Mesendoderm (in vitro differentiated cells): ENCODE data around the gene BLACAT1.
A peak's percentile ranks its signal among the peaks of the same experiment; 100 is the strongest.
"Not testable (repeated sequence)": the region's sequence is repeated elsewhere in the genome, so short reads cannot be mapped to it uniquely, and the experiment has no call there.

Experiments used
- DNase-seq: peaks from one replicate; pipeline ENCODE4 v3.0.0; 2013
- H2AK5ac ChIP-seq: 2 replicates; pipeline ENCODE4 v1.6.1; 2013; ENCODE audit warnings: low read length, inconsistent platforms
- H2BK120ac ChIP-seq: 2 replicates; pipeline ENCODE4 v1.6.1; 2013; ENCODE audit warnings: low read depth, mild to moderate bottlenecking, low read length, moderate library complexity, mixed read lengths
- H2BK15ac ChIP-seq: replicated peaks from 2 replicates; pipeline ENCODE4 v1.6.1; 2013; ENCODE audit warnings: low read depth, mild to moderate bottlenecking, moderate library complexity
- H2BK5ac ChIP-seq: 2 replicates; pipeline ENCODE4 v1.6.1; 2013; ENCODE audit warnings: low read length, inconsistent platforms
- H3K18ac ChIP-seq: 2 replicates; pipeline ENCODE4 v1.6.1; 2013; ENCODE audit warnings: mild to moderate bottlenecking, low read length, mixed read lengths
- H3K23ac ChIP-seq: one replicate; pipeline ENCODE4 v1.6.1; 2013; ENCODE audit warnings: low read length
- H3K27ac ChIP-seq: 2 replicates; pipeline ENCODE4 v1.5.1; 2013; ENCODE audit warnings: low read depth, mild to moderate bottlenecking, inconsistent platforms, low read length, moderate library complexity
- H3K27me3 ChIP-seq: 2 replicates; pipeline ENCODE4 v1.6.1; 2013; ENCODE audit warnings: low read length, control low read depth, mild to moderate bottlenecking, inconsistent platforms; ENCODE audit not compliant: insufficient read depth, poor library complexity
- H3K36me3 ChIP-seq: 2 replicates; pipeline ENCODE4 v1.6.1; 2013; ENCODE audit warnings: low read length, inconsistent platforms; ENCODE audit not compliant: control insufficient read depth, insufficient read depth
- H3K4ac ChIP-seq: one replicate; pipeline ENCODE4 v1.6.1; 2013; ENCODE audit warnings: low read depth, mild to moderate bottlenecking, low read length, moderate library complexity
- H3K4me1 ChIP-seq: 2 replicates; pipeline ENCODE4 v1.6.1; 2013; ENCODE audit warnings: low read depth, low read length, inconsistent platforms; ENCODE audit not compliant: control insufficient read depth
- H3K4me2 ChIP-seq: 2 replicates; pipeline ENCODE4 v1.6.1; 2013; ENCODE audit warnings: low read length
- H3K4me3 ChIP-seq: 2 replicates; pipeline ENCODE4 v1.5.1; 2013; ENCODE audit warnings: mild to moderate bottlenecking, low read length
- H3K56ac ChIP-seq: one replicate; pipeline ENCODE4 v1.6.1; 2013; ENCODE audit warnings: low read length
- H3K79me1 ChIP-seq: 2 replicates; pipeline ENCODE4 v1.6.1; 2013; ENCODE audit warnings: low read length, inconsistent platforms
- H3K79me2 ChIP-seq: 2 replicates; pipeline ENCODE4 v1.6.1; 2013; ENCODE audit warnings: mild to moderate bottlenecking, low read length; ENCODE audit not compliant: control insufficient read depth, insufficient read depth
- H3K9ac ChIP-seq: 2 replicates; pipeline ENCODE4 v1.6.1; 2013; ENCODE audit warnings: low read length, inconsistent platforms
- H4K5ac ChIP-seq: one replicate; pipeline ENCODE4 v1.6.1; 2013; ENCODE audit warnings: low read length
- H4K8ac ChIP-seq: one replicate; pipeline ENCODE4 v1.6.1; 2013; ENCODE audit warnings: low read depth, mild to moderate bottlenecking, control low read depth, low read length, moderate library complexity
- WGBS: extraction: QIAGEN DNeasy Blood & Tissue Kit; methylation state at CpG from one replicate; pipeline ENCODE4 v1.1.7; 2013; ENCODE audit warnings: low lambda C conversion rate, missing lambda C conversion rate; ENCODE audit not compliant: insufficient coverage; ENCODE audit errors: extremely low coverage; 5-methylcytosine and 5-hydroxymethylcytosine counted together
- small RNA-seq: library from polyadenylated mRNA; stranded (forward); fragments of <200 nt; extraction: miRNeasy Mini kit (QIAGEN cat#:217004); gene quantifications from one replicate; pipeline ENCODE3, GENCODE V24; 2013; ENCODE audit not compliant: insufficient read depth

The BLACAT1 gene

DNA sequence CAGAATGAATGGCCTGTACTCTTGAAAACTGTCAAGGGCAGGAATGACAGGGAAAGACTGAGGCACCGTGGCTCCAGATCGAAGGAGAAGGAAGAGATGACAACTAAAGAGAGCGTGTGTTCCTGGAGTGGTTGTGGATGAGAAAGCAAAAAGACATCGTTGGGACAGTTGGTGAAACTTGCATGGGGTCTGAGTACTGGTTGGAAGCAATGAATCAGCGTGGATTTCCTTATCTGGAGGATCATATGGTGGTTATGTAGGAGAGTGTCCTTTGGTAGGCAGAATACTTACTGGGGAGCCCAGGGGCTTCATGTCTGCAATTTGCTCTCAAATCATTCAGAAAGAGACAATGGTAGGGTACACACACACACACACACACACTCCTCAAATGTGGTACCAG, 47.9 kb downstream of the BLACAT1 start:
- Histone ChIP-seq H3K79me1 (no peaks in the 10 kb centered on the region), H3K18ac (no peak overlapping the region), H4K8ac (no peak overlapping the region), H2AK5ac (no peak overlapping the region), H2BK120ac (no peak overlapping the region), H3K36me3 (no peaks in the 10 kb centered on the region), H3K23ac (no peak overlapping the region), H3K27ac (no peak overlapping the region), H2BK5ac (no peak overlapping the region), H4K5ac (no peak overlapping the region), H3K4me1 (no peaks in the 10 kb centered on the region), H3K4me3 (no peak overlapping the region), H2BK15ac (no peak overlapping the region), H3K9ac (no peak overlapping the region), H3K27me3 (no peaks in the 10 kb centered on the region), H3K4ac (no peak overlapping the region), H3K4me2 (no peak overlapping the region), H3K56ac (no peak overlapping the region), H3K79me2 (no peaks in the 10 kb centered on the region)
- no CpG with 5 or more reads among the region's 5 CpGs for WGBS
- DNase-seq: no peak

DNA sequence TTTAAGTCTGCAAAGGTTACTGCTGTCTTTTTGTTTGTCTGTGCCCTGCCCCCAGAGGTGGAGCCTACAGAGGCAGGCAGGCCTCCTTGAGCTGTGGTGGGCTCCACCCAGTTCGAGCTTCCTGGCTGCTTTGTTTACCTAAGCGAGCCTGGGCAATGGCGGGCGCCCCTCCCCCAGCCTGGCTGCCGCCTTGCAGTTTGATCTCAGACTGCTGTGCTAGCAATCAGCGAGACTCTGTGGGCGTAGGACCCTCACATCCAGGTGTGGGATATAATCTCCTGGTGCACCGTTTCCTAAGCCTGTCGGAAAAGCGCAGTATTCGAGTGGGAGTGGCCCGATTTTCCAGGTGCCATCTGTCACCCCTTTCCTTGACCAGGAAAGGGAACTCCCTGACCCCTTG, 49.6 kb downstream of the BLACAT1 start:
- H3K4me1 ChIP-seq, H3K4ac ChIP-seq, H3K79me1 ChIP-seq, H3K79me2 ChIP-seq, H3K23ac ChIP-seq, DNase-seq, H3K4me2 ChIP-seq, H2BK5ac ChIP-seq, H4K8ac ChIP-seq, H2AK5ac ChIP-seq, H2BK120ac ChIP-seq, H3K36me3 ChIP-seq, H4K5ac ChIP-seq, H3K56ac ChIP-seq, H2BK15ac ChIP-seq, H3K18ac ChIP-seq, H3K27me3 ChIP-seq, H3K9ac ChIP-seq, H3K27ac ChIP-seq, H3K4me3 ChIP-seq: not testable (repeated sequence)
- WGBS: no CpG with 5 or more reads among the region's 12 CpGs

Small RNAs within 50 kb of the gene (small RNA-seq; reads per million reads assigned to genes)
- gene MIR135B: 347 reads per million, percentile 98 among the genes with 10 or more reads in this experiment
